Measurements from ENCODE around the gene LIN9. TPM values are rescaled to one million over a fixed set of nuclear protein-coding genes. Genes with fewer than 3 reads are reported as not detected.

Gene LIN9
- polyA plus RNA-seq, 1 donor from 2014 or later, result 3.6 TPM

DNA sequence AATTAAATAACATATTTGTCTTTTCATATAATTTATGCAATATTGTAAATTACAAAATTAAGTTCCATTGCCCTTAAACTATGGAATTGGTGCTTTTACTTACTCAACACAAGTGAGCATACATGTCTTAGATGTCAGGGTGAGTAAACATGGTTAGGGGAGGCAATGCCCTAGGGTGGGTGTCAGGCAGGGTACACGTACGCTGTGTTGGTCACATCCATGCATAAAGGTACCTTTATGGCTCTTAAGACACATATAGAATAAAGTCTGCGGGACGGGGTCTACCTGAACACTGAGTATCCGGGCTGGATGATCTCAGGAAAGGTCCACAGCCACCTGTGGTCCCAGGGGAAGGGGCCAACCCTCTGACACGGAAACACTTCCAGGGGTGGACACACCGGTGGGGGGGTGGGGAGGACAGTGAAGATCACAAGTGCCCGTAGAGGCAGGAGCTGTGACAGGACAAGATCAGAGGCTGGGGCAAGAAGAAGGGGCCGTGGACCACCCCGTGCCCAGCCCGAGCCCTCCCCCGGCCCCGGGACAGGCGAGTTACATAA is 720 bp downstream of the LIN9 start:
- Mint-ChIP-seq H3K27ac (peak overlapping the region in 2 of 3 donors; percentile 62 to 90), H3K4me1 (peaks cover 0 to 16% (median 12%) of the 10 kb centered on the region in 3 donors), H3K9me3 (no peaks in the 10 kb centered on the region), H3K36me3 (no peaks in the 10 kb centered on the region), H3K4me3 (peak overlapping the region; percentile 94 to 98 (median 96)), H3K27me3 (peaks cover 2% of the 10 kb centered on the region)

DNA sequence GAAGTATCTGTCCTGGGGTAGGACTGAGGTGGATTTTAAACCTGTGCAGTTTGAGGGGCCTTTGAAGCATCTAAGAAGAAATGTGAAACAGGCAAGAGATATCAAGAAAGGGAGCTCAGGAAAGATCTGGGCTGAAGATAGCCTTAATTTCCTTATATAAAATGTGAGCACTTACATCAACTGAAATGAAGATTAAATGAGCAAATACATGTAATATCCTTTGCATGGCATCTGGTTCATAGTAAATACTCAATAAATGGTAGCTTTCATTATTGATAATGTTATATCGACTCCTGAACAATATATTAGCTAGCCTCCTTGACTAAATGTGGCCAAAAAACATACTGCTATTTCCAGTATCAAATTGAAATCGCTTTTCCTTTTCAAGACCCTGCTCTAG is 2.5 kb downstream of the LIN9 start:
- Mint-ChIP-seq H3K9me3 (no peaks in the 10 kb centered on the region), H3K36me3 (peaks cover 1% of the 10 kb centered on the region), H3K27ac (no peak overlapping the region), H3K4me1 (peaks cover 8 to 19% (median 16%) of the 10 kb centered on the region in 3 donors), H3K27me3 (no peaks in the 10 kb centered on the region), H3K4me3 (peak overlapping the region in 3 of 4 donors; percentile 6 to 45 (median 9))

DNA sequence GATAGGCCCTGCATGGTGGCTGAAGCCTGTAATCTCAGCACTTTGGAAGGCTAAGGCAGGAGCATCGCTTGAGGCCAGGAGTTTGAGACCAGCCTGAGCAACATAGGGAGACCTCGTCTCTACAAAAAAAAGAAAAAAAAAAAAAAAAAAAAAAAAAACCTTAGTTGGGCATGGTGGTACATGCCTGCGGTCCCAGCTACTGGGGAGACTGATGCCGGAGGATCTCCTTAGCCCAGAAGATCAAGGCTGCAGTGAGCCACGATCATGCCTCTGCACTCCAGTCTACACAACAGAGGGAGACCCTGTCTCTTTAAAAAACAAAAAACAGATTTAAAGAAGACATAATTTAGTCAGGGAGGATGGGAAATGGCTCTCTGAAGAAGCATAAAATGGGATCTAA is 3.8 kb downstream of the LIN9 start:
- Mint-ChIP-seq H3K27ac (no peak overlapping the region), H3K27me3 (no peaks in the 10 kb centered on the region), H3K4me1 (peaks cover 8 to 18% (median 17%) of the 10 kb centered on the region in 3 donors), H3K9me3 (no peaks in the 10 kb centered on the region), H3K36me3 (peaks cover 4% of the 10 kb centered on the region), H3K4me3 (peak overlapping the region in 2 of 4 donors; percentile 34 to 45)

DNA sequence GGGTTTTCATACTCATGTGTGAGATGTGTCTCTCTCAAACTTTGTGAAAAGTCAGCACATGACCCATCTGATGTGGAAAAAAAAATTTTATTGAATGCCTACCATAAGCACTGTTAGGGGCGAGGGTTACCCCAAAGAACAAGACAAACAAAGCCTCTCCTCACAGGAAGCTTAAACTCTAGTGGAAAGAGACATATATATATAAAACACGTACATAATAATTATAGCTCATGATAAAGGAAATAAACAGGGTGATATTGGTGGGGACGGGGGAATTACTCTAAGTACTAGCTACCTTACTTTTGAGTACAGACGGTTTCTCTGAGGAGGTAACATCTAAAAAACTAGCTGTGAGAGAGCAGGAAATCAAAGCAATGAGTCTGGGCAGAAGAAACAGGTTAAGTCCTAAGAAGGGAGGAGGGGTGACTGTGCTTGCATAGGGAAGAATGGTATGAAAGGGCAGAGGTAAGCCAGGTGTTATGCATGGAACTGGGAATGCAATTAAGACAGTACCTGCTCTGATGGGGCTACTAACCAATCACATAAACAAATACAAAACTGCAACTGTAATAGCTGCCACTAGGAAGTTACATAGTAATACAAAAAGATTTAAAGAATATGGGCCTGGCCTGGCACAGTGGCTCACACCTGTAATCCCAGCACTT is 4.5 kb downstream of the LIN9 start:
- H3K27ac Mint-ChIP-seq, result peak overlapping the region in 1 of 3 donors; percentile 12
- no peak overlapping the region for H3K4me3 Mint-ChIP-seq
- H3K9me3 Mint-ChIP-seq, result no peaks in the 10 kb centered on the region
- H3K4me1 Mint-ChIP-seq, result peaks cover 8 to 14% (median 13%) of the 10 kb centered on the region in 3 donors
- H3K36me3 Mint-ChIP-seq, result peaks cover 4% of the 10 kb centered on the region
- no peaks in the 10 kb centered on the region for H3K27me3 Mint-ChIP-seq

DNA sequence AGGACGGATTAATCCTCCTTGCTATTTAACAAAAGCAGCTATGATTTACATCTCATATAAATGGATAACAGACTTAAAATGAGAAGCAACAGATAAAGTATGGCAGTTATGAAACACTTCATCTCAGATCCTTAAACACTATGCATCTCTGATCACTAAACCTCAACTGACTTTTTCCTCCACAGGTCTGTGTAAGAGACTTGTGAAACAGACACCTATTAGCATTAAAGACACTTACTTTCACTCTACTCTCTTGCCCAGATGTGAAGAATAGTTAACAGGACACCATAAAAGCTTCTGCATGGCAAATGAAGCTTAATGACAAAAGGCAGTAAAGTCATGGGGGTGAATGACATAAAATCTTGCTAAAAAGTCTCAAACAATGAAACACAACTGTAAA is 6.2 kb downstream of the LIN9 start:
- peak overlapping the region in 1 of 4 donors; percentile 6 for H3K4me3 Mint-ChIP-seq
- peaks cover 5% of the 10 kb centered on the region for H3K36me3 Mint-ChIP-seq
- H3K27me3 Mint-ChIP-seq, result no peaks in the 10 kb centered on the region
- H3K27ac Mint-ChIP-seq, result no peak overlapping the region
- peaks cover 8 to 12% (median 9%) of the 10 kb centered on the region in 3 donors for H3K4me1 Mint-ChIP-seq
- H3K9me3 Mint-ChIP-seq, result no peaks in the 10 kb centered on the region

DNA sequence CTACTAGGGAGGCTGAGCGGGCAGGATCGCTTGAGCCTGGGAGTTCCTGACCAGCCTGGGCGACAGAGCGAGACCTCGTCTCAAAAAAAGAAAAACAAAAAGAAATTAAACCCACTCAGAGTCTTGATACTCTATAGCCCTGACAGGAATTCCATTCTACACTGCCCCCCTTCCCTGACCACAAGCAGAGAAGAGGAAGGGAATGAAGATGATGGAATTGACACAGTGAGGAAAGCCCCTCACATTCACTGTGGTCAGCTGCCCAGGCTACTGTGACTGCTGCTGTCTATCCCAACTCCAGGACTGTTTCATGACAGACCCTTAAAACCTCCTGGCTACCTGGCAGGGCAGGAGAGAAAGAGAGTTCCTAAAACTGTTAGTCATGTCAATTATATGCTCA is 12.1 kb downstream of the LIN9 start:
- no peak overlapping the region for H3K4me3 Mint-ChIP-seq
- H3K9me3 Mint-ChIP-seq, result no peaks in the 10 kb centered on the region
- H3K4me1 Mint-ChIP-seq, result peaks cover 0 to 3% (median 0%) of the 10 kb centered on the region in 3 donors
- H3K27me3 Mint-ChIP-seq, result no peaks in the 10 kb centered on the region
- H3K27ac Mint-ChIP-seq, result peak overlapping the region in 1 of 3 donors; percentile 39
- peaks cover 5% of the 10 kb centered on the region for H3K36me3 Mint-ChIP-seq

DNA sequence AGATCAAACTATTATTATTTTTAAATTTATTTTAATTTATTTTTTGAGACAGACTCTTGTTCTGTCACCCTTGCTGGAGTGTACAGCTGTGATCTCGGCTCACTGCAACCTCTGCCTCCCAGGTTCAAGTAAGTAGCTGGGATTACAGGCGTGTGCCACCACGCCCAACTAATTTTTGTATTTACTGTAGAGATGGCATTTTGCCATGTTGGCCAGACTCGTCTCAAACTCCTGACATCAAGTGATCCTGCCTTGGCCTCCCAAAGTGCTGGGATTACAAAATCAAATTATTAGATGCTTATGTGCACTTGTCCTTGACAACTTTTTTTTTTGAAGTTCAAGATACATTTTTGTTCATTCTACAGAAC is 15.4 kb downstream of the LIN9 start:
- Mint-ChIP-seq H3K27me3 (no peaks in the 10 kb centered on the region), H3K27ac (no peak overlapping the region), H3K4me1 (no peaks in the 10 kb centered on the region), H3K36me3 (peaks cover 3% of the 10 kb centered on the region), H3K4me3 (no peak overlapping the region), H3K9me3 (no peaks in the 10 kb centered on the region)

DNA sequence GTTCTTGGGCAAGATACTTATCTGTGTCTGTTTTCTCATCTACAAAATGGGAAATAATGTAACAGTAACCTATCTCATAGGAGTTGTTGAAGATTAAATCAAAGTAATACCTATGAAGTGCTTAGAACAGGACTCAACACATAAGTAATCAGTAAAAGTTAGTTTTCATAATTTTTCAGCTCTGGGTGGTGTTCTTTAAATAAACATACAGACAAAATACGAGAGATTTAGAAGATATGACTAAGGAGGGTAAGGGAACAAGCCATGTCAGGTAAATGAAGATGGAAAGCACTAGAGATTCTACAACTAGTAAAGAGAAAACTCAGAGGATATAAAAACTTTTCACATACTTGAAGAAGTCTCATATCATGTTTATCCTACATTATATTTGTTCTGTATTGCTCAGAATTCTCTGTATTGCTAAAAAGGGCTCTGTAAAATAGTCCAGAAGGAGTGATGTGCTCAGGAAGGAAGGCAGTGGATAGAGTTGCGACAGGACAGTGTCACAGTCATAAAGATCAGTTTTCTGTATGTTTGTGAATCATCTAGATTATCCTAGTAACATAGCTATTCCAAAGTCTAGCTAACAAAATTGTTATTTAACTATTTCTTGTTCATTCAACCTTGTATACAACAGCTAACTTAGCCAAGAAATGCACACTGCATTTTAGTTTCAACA is 16.0 kb downstream of the LIN9 start:
- Mint-ChIP-seq H3K36me3 (peaks cover 3% of the 10 kb centered on the region), H3K9me3 (no peaks in the 10 kb centered on the region), H3K4me3 (no peak overlapping the region), H3K27me3 (no peaks in the 10 kb centered on the region), H3K4me1 (no peaks in the 10 kb centered on the region), H3K27ac (no peak overlapping the region)

DNA sequence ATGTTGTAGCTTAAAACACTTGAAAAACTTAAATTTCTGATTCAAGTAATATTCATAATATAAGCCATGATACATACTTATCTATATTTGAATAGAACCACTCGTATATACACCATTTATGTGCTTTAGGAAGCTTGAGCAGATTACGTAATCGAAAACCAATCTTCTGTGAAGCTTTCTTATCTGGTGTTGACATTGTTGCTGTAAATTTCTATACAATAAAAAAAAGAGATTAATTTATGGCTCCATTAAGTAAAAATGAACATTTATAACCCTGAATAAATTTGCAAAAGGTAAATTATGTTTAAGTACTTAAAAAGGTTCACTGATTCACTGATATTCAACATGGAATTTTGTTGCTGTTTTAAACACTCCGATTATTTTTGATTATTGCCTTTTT is 21.4 kb downstream of the LIN9 start:
- Mint-ChIP-seq H3K27me3 (no peaks in the 10 kb centered on the region), H3K4me1 (no peaks in the 10 kb centered on the region), H3K4me3 (no peak overlapping the region), H3K9me3 (no peaks in the 10 kb centered on the region), H3K27ac (no peak overlapping the region), H3K36me3 (peaks cover 9% of the 10 kb centered on the region)

DNA sequence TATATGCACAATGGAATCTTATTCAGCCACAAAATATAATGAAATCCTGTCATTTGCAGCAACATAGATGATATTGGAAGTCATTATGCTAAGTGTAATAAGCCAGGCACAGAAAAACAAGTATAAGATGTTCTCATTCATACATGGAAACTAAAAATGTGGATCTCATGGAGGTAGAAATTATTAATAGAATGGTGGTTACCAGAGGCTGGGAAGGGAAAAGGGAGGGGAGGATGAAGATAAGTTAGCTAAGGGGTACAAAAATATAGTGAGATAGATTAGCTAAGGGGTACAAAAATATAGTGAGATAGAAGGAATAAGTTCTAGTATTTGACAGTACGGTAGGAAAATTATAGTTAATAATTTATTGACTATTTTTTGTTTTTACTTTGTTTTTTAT is 27.9 kb downstream of the LIN9 start:
- Mint-ChIP-seq H3K27ac (no peak overlapping the region), H3K9me3 (no peaks in the 10 kb centered on the region)

DNA sequence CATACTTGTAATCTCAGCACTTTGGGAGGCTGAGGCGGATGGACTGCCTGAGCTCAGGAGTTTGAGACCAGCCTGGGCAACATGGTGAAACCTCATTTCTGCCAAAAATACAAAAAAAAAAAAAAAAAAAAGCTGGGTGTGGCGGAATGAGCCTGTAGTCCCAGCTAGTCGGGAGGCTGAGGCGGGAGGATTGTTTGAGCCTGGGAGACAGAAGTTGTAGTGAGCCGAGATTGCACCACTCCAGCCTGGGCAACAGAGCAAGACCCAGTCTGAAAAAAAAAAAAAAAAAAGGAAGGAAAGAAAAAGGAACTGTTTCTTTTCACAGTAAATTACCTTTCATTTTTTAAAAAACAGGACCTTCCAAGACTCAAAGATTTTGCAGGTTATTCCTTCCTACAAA is 29.5 kb downstream of the LIN9 start:
- H3K27me3 Mint-ChIP-seq, result no peaks in the 10 kb centered on the region
- H3K9me3 Mint-ChIP-seq, result no peaks in the 10 kb centered on the region
- H3K36me3 Mint-ChIP-seq, result peaks cover 7% of the 10 kb centered on the region
- peaks cover 0 to 6% (median 6%) of the 10 kb centered on the region in 3 donors for H3K4me1 Mint-ChIP-seq
- no peak overlapping the region for H3K4me3 Mint-ChIP-seq
- H3K27ac Mint-ChIP-seq, result no peak overlapping the region

More for the DNA sequence above, 27.9 kb downstream of the LIN9 start:
- H3K4me1 Mint-ChIP-seq, result peaks cover 0 to 6% (median 6%) of the 10 kb centered on the region in 3 donors
- H3K4me3 Mint-ChIP-seq, result no peak overlapping the region
- H3K27me3 Mint-ChIP-seq, result no peaks in the 10 kb centered on the region
- H3K36me3 Mint-ChIP-seq, result peaks cover 7% of the 10 kb centered on the region

DNA sequence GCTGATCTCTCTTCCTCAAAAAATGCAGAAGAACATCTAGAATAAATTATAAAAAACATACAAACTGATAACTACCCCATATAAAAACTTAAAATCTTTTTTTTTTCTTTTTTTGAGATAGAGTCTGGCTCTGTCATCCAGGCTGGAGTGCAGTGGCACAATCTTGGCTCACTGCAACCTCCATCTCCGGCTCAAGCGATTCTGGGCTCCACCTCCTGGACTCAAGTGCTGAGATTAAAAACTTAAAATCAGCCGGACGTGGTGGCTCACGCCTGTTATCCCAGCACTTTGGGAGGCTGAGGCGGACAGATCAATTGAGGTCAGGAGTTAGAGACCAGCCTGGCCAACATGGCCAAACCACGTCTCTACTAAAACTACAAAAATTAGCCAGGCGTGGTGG is 31.1 kb downstream of the LIN9 start:
- H3K36me3 Mint-ChIP-seq, result peaks cover 5% of the 10 kb centered on the region
- H3K9me3 Mint-ChIP-seq, result no peaks in the 10 kb centered on the region
- no peaks in the 10 kb centered on the region for H3K27me3 Mint-ChIP-seq
- no peak overlapping the region for H3K27ac Mint-ChIP-seq
- peaks cover 0 to 6% (median 6%) of the 10 kb centered on the region in 3 donors for H3K4me1 Mint-ChIP-seq
- H3K4me3 Mint-ChIP-seq, result no peak overlapping the region

DNA sequence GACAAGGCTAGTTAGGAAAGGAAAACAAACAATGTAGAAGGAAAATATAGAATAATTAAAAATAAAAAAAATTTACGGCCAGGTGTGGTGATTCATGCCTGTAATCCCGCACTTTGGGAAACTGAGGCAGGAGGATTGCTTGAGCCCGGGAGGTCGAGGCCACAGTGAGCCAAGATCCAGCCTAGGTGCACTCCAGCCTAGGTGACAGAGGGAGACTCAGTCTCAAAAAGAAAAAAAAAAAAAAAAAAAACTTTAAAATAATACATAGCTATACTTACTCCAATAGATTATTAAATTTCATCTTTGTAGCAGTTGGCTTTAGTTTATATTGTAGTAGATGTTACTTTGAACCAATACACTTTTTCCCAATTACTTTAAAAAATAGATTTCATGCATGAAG is 32.0 kb downstream of the LIN9 start:
- H3K4me1 Mint-ChIP-seq, result peaks cover 0 to 6% (median 6%) of the 10 kb centered on the region in 3 donors
- peaks cover 8% of the 10 kb centered on the region for H3K36me3 Mint-ChIP-seq
- H3K4me3 Mint-ChIP-seq, result no peak overlapping the region
- no peaks in the 10 kb centered on the region for H3K27me3 Mint-ChIP-seq
- H3K9me3 Mint-ChIP-seq, result no peaks in the 10 kb centered on the region
- H3K27ac Mint-ChIP-seq, result no peak overlapping the region

DNA sequence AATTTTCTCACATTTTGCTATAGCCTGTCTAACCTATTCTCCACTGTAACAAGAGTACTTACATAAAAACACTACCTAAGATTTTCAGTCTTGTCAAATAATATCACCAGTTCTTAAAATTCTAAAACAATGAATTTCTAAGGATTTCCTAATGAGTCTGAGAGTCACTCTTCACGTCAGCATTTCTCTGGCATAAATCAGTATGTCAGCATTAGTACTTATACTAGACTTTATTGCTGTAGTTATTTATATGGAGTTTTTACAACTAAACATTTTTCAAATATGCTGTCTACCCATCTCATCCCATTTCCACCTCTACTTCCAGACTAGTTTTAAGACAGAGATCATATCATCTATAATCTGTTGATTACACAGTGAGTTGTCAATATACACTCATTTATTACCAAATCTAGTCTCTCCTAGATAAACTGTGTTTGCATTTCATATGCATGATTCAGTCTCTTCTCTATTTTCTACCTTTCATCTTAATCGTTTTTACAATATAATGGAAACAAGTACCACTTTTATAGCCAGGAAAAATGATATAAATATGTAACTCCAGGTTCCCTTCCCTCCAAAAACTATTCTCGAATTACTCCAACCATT is 32.8 kb downstream of the LIN9 start:
- H3K4me3 Mint-ChIP-seq, result no peak overlapping the region
- peaks cover 0 to 6% (median 6%) of the 10 kb centered on the region in 3 donors for H3K4me1 Mint-ChIP-seq
- H3K27ac Mint-ChIP-seq, result no peak overlapping the region
- H3K9me3 Mint-ChIP-seq, result no peaks in the 10 kb centered on the region
- H3K36me3 Mint-ChIP-seq, result peaks cover 8% of the 10 kb centered on the region
- no peaks in the 10 kb centered on the region for H3K27me3 Mint-ChIP-seq

DNA sequence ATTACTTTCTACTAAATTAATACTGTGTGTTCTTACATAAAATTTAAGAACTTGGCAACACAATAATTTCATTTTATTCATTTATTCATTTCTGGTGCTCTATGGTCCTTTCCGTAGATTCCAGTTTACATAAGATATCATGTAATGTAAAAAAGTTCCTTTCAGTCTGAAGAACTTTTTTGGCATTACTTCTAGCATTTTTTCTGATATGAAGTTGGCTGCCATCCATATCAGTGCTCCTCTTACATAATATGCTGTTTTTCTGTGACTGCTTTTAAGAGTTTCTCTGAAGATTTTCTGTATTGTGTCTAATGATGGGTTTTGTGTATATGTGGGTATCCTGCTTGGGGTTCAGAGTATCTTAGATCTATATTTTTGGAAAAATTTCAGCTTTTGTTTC is 34.8 kb downstream of the LIN9 start:
- Mint-ChIP-seq H3K4me3 (no peak overlapping the region), H3K4me1 (no peaks in the 10 kb centered on the region), H3K27me3 (no peaks in the 10 kb centered on the region), H3K9me3 (no peaks in the 10 kb centered on the region), H3K27ac (no peak overlapping the region), H3K36me3 (peaks cover 8% of the 10 kb centered on the region)
